HCT116 (cell line): ENCODE measurements around the gene AMOTL1. TPM values are rescaled to one million over a fixed set of nuclear protein-coding genes. Genes with fewer than 3 reads are reported as not detected.

Experiments used
- ATAC-seq: fragments of 200-7000 bp; cut with Tn5 transposase; 2 replicates; pipeline ENCODE4 v1.9.1; 2020; ENCODE audit warnings: mild to moderate bottlenecking, moderate library complexity
- BruUV-seq: library from RNA; stranded (reverse); fragments of 400-500 nt; replicated peaks from 2 replicates; lab custom pipeline; 2021; lab: Mats Ljungman, UMichigan
- CTCF ChIA-PET: fragments of 300-600 bp; sonication (Branson Sonifier 250); formaldehyde crosslinking; loops from one replicate; lab custom pipeline; 2021; ENCODE audit warnings: antibody characterized with exemption; lab: Charles Lee
- POLR2A ChIA-PET: fragments of 300-600, 350-600 bp; sonication (Branson Sonifier 250); formaldehyde crosslinking; loops from one replicate; lab custom pipeline; 2021; ENCODE audit warnings: antibody characterized with exemption; lab: Charles Lee
- RAD21 ChIA-PET, 2 experiments: fragments of 300-600 bp; sonication (Branson Sonifier 250); formaldehyde crosslinking; loops; one replicate each; lab custom pipeline; 2023; ENCODE audit warnings: low total read pairs in 2 of 2; ENCODE audit not compliant: uncharacterized antibody in 2 of 2, unreplicated experiment in 2 of 2, low non-redundant PET in 1 of 2; lab: Charles Lee
- DNase-seq: peaks from one replicate; pipeline ENCODE4 v3.0.0-alpha.2; 2010; ENCODE audit warnings: low read depth, low spot score
- H2AFZ ChIP-seq: fragments of 200-600 bp; shearing (Covaris generic), sonication (generic); 2 replicates; pipeline ENCODE4 v1.6.1; 2017; ENCODE audit warnings: low read depth, mixed run types, mixed read lengths, antibody characterized with exemption, low read length; ENCODE audit not compliant: poor library complexity, severe bottlenecking
- H3K27ac ChIP-seq: 2 replicates; pipeline ENCODE4 v1.5.1; 2012; ENCODE audit warnings: low read depth, low read length
- H3K27me3 ChIP-seq: fragments of 200-600 bp; sonication (generic); 2 replicates; pipeline ENCODE4 v1.6.1; 2016; ENCODE audit warnings: mixed run types, low read length, mixed read lengths; ENCODE audit not compliant: insufficient read depth
- H3K36me3 ChIP-seq, 2 experiments: fragments of 200-500 bp in 1 of 2; fragments of 200-600 bp in 1 of 2; sonication (Bioruptor generic) in 1 of 2; sonication (generic) in 1 of 2; 2 replicates each; pipeline versions ENCODE4 v1.5.1 to v1.6.1; 2014 to 2016; ENCODE audit warnings: low read length in 2 of 2, inconsistent platforms in 1 of 2, mixed read lengths in 1 of 2, mixed run types in 1 of 2; ENCODE audit not compliant: insufficient read depth in 2 of 2, control insufficient read depth in 1 of 2
- H3K4me1 ChIP-seq, 2 experiments: fragments of 200-600 bp in 1 of 2; sonication (generic) in 1 of 2; 2 replicates each; pipeline versions ENCODE4 v1.5.1 to v1.6.1; 2012 to 2017; ENCODE audit warnings: low read length in 2 of 2, inconsistent platforms in 1 of 2, mild to moderate bottlenecking in 1 of 2, mixed read lengths in 1 of 2, mixed run types in 1 of 2, moderate library complexity in 1 of 2; ENCODE audit not compliant: insufficient read depth in 2 of 2, control insufficient read depth in 1 of 2
- H3K4me2 ChIP-seq: fragments of 200-600 bp; sonication (generic); 2 replicates; pipeline ENCODE4 v1.6.1; 2017; ENCODE audit warnings: mixed run types, low read length, mixed read lengths
- H3K4me3 ChIP-seq, 2 experiments: fragments of 200-600 bp in 1 of 2; sonication (generic) in 1 of 2; replicated peaks in 1 of 2; 2 replicates each; pipeline ENCODE4 v1.5.1; 2011 to 2016; ENCODE audit warnings: low read length in 2 of 2, control low read depth in 1 of 2, low read depth in 1 of 2, mild to moderate bottlenecking in 1 of 2, mixed read lengths in 1 of 2, mixed run types in 1 of 2
- H3K79me2 ChIP-seq: fragments of 200-600 bp; sonication (generic); 2 replicates; pipeline ENCODE4 v1.6.1; 2017; ENCODE audit warnings: mild to moderate bottlenecking, mixed run types, low read length, moderate library complexity, mixed read lengths; ENCODE audit not compliant: insufficient read depth
- H3K9ac ChIP-seq: fragments of 200-600 bp; sonication (generic); 2 replicates; pipeline ENCODE4 v1.6.1; 2016; ENCODE audit warnings: low read length, mixed read lengths
- H3K9me2 ChIP-seq: fragments of 200-600 bp; sonication (generic), shearing (Covaris generic); 2 replicates; pipeline ENCODE4 v1.6.1; 2017; ENCODE audit warnings: mixed run types, mild to moderate bottlenecking, moderate library complexity; ENCODE audit not compliant: insufficient read depth
- H3K9me3 ChIP-seq, 2 experiments: fragments of 200-500 bp in 1 of 2; fragments of 200-600 bp in 1 of 2; sonication (Bioruptor generic) in 1 of 2; sonication (generic) in 1 of 2; 2 replicates each; pipeline ENCODE4 v1.6.1; 2014 to 2017; ENCODE audit warnings: low read length in 2 of 2, mixed read lengths in 2 of 2, inconsistent platforms in 1 of 2, low read depth in 1 of 2, mild to moderate bottlenecking in 1 of 2, mixed run types in 1 of 2, moderate library complexity in 1 of 2; ENCODE audit not compliant: control insufficient read depth in 1 of 2, insufficient read depth in 1 of 2
- H4K20me1 ChIP-seq: fragments of 200-600 bp; sonication (generic), shearing (Covaris generic); 2 replicates; pipeline ENCODE4 v1.6.1; 2017; ENCODE audit warnings: mixed run types, mild to moderate bottlenecking, moderate library complexity; ENCODE audit not compliant: insufficient read depth
- CBX3 ChIP-seq: IDR thresholded peaks from 2 replicates; pipeline ENCODE4 v1.6.1; 2012; ENCODE audit warnings: low read depth
- CEBPB ChIP-seq: IDR thresholded peaks from 2 replicates; pipeline ENCODE4 v1.6.1; 2012; ENCODE audit warnings: low read depth
- EZH2 ChIP-seq: fragments of 200-600 bp; sonication (generic); IDR thresholded peaks from 2 replicates; pipeline ENCODE4 v1.6.1; 2017; ENCODE audit warnings: antibody characterized with exemption, mixed run types
- EZH2phosphoT487 ChIP-seq: fragments of 200-600 bp; IDR thresholded peaks from 2 replicates; pipeline ENCODE4 v1.6.1; 2018; ENCODE audit warnings: antibody characterized with exemption, borderline replicate concordance
- JUND ChIP-seq: IDR thresholded peaks from 2 replicates; pipeline ENCODE4 v1.6.1; 2012
- POLR2A ChIP-seq: IDR thresholded peaks from 2 replicates; pipeline ENCODE4 v1.7.0; 2011; ENCODE audit warnings: borderline replicate concordance; ENCODE audit not compliant: insufficient read depth, insufficient read length; ENCODE audit errors: extremely low read depth
- POLR2AphosphoS5 ChIP-seq: IDR thresholded peaks from 2 replicates; pipeline ENCODE4 v1.6.1; 2011; ENCODE audit warnings: mild to moderate bottlenecking, low read depth, low read length, moderate library complexity
- RAD21 ChIP-seq: IDR thresholded peaks from 2 replicates; pipeline ENCODE4 v1.6.1; 2012; ENCODE audit warnings: low read depth, mild to moderate bottlenecking
- SIN3A ChIP-seq: IDR thresholded peaks from 2 replicates; pipeline ENCODE4 v1.6.1; 2012; ENCODE audit warnings: low read depth
- SP1 ChIP-seq: IDR thresholded peaks from 2 replicates; pipeline ENCODE4 v1.6.1; 2012; ENCODE audit warnings: low read depth
- SRF ChIP-seq: IDR thresholded peaks from 2 replicates; pipeline ENCODE4 v1.6.1; 2012; ENCODE audit warnings: low read depth
- TCF7L2 ChIP-seq: IDR thresholded peaks from 2 replicates; pipeline ENCODE4 v1.7.0; 2011; ENCODE audit warnings: borderline replicate concordance, inconsistent platforms; ENCODE audit not compliant: insufficient read depth, insufficient read length; ENCODE audit errors: extremely low read depth
- ZFX ChIP-seq: fragments of 450-650 bp; IDR thresholded peaks from 2 replicates; pipeline ENCODE4 v1.6.1; 2017
- ZNF274 ChIP-seq: fragments of 200-500 bp; sonication (Bioruptor generic); IDR thresholded peaks from 2 replicates; pipeline ENCODE4 v1.6.1; 2014; ENCODE audit warnings: mild to moderate bottlenecking, low read depth, low read length, inconsistent platforms
- intact Hi-C: fragments of 100-400 bp; cut with micrococcal nuclease; formaldehyde crosslinking; loops from 2 replicates; pipeline ENCODE4 v1.10.0; 2022
- total RNA-seq: library from RNA; stranded (reverse); gene quantifications from one replicate; pipeline ENCODE4 v1.2.1, GENCODE V29; 2021; ENCODE audit not compliant: unreplicated experiment
- TF ChIP-seq, protein P1 (sequence below), 3 experiments: fragments of 200-600 bp in 1 of 3; sonication (generic) in 1 of 3; IDR thresholded peaks in 2 of 3; conservative IDR thresholded peaks in 1 of 3; 2 replicates each; pipeline ENCODE4 v1.5.1; 2012 to 2017; ENCODE audit warnings: low read depth in 2 of 3, low read length in 2 of 3, antibody characterized with exemption in 1 of 3, borderline replicate concordance in 1 of 3, control low read depth in 1 of 3, mild to moderate bottlenecking in 1 of 3, mixed read lengths in 1 of 3, mixed run types in 1 of 3, moderate library complexity in 1 of 3; ENCODE audit not compliant: insufficient read depth in 1 of 3
- TF ChIP-seq, protein P2 (sequence below): IDR thresholded peaks from 2 replicates; pipeline ENCODE4 v1.6.1; 2011; ENCODE audit warnings: mild to moderate bottlenecking, low read length, moderate library complexity; ENCODE audit not compliant: insufficient replicate concordance; ENCODE audit errors: extremely low read depth

AMOTL1 gene
- total RNA-seq, 1 experiment from 2014 or later = 27.6 TPM

GRCh38 chr11:94861306-94861845 is 93.2 kb downstream of the AMOTL1 start (continued):
- no peak for TF ChIP-seq EZH2phosphoT487

DNA sequence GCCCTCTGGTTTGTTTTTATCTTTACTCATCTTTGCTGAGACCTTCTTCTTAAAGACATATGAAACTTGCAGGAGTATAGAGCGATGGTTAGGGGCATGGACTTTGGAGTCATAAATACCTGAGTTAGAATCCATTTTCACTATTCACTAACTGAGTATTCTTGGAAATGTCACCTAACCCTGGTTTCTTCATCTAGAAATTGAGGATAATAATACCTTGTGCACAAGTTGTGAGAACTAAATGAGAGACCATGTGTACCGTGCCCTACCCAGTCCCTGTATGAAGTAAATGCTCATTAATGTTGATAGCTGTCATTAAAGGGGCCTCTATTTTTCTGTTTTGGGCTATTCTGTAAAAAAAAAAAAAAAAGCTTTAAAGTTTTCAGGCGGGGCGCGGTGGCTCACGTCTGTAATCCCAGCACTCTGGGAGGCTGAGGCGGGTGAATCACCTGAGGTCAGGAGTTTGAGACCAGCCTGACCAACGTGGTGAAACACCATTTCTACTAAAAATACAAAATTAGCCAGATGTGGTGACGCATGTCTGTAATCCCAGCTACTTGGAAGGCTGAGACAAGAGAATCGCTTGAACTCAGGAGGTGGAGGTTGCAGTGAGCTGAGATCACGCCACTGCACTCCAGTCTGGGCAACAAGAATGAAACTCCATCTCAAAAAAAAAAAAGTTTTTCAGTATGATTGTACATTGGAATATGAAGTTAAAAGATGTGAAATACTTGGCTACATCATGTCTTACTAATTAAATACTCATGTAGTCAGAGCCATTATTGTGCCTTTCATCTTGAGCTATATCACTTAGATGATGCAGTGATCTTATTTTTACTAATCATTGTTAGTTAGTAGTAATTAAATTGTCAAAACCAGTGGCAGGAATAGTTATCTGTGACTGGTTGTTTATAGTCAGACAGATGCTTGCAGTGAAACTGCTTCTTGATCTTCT is 95.0 kb downstream of the AMOTL1 start:
- ATAC-seq (no peak), DNase-seq (no peak)
- ChIA-PET CTCF (interaction anchor here (2.5 kb wide), 1 partner anchor 10 kb away, joined by 7 read pairs; no protein-coding TSS in a partner anchor), RAD21 (no interaction called here), POLR2A (interaction anchor here (0.7 kb wide), 1 partner anchor 31 kb away, joined by 3 read pairs; no protein-coding TSS in a partner anchor)
- no peak overlapping the region for H3K27ac ChIP-seq
- intact Hi-C loops = no loop called here
- no peaks in the 10 kb centered on the region; a peak in 2 of 4 replicates for H3K36me3 ChIP-seq
- no peaks in the 10 kb centered on the region for H3K9me3 ChIP-seq
- H4K20me1 ChIP-seq = no peaks in the 10 kb centered on the region
- H3K79me2 ChIP-seq = no peaks in the 10 kb centered on the region
- no peak overlapping the region for H3K4me3 ChIP-seq
- TF ChIP-seq SP1 (no peak), RAD21 (no peak), JUND (no peak), SIN3A (no peak), TCF7L2 (no peak), EZH2 (no peak), ZNF274 (no peak), CEBPB (no peak), POLR2A (no peak), SRF (no peak), ZFX (no peak), CBX3 (no peak), POLR2AphosphoS5 (no peak)
- TF ChIP-seq, protein P1, sequence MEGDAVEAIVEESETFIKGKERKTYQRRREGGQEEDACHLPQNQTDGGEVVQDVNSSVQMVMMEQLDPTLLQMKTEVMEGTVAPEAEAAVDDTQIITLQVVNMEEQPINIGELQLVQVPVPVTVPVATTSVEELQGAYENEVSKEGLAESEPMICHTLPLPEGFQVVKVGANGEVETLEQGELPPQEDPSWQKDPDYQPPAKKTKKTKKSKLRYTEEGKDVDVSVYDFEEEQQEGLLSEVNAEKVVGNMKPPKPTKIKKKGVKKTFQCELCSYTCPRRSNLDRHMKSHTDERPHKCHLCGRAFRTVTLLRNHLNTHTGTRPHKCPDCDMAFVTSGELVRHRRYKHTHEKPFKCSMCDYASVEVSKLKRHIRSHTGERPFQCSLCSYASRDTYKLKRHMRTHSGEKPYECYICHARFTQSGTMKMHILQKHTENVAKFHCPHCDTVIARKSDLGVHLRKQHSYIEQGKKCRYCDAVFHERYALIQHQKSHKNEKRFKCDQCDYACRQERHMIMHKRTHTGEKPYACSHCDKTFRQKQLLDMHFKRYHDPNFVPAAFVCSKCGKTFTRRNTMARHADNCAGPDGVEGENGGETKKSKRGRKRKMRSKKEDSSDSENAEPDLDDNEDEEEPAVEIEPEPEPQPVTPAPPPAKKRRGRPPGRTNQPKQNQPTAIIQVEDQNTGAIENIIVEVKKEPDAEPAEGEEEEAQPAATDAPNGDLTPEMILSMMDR (IDR thresholded peaks at IDR 0.05 in 2 of 3, conservative IDR thresholded peaks at IDR 0.05 in 1 of 3; ENCODE audit: borderline replicate concordance in 1 of 3, insufficient read depth in 1 of 3, low read depth in 2 of 3, low read length in 2 of 3) = no peak
- TF ChIP-seq, protein P2, sequence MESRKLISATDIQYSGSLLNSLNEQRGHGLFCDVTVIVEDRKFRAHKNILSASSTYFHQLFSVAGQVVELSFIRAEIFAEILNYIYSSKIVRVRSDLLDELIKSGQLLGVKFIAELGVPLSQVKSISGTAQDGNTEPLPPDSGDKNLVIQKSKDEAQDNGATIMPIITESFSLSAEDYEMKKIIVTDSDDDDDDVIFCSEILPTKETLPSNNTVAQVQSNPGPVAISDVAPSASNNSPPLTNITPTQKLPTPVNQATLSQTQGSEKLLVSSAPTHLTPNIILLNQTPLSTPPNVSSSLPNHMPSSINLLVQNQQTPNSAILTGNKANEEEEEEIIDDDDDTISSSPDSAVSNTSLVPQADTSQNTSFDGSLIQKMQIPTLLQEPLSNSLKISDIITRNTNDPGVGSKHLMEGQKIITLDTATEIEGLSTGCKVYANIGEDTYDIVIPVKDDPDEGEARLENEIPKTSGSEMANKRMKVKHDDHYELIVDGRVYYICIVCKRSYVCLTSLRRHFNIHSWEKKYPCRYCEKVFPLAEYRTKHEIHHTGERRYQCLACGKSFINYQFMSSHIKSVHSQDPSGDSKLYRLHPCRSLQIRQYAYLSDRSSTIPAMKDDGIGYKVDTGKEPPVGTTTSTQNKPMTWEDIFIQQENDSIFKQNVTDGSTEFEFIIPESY = no peak
- H2AFZ ChIP-seq = no peak overlapping the region
- no peaks in the 10 kb centered on the region for H3K4me1 ChIP-seq
- H3K4me2 ChIP-seq = no peak overlapping the region
- H3K27me3 ChIP-seq = no peaks in the 10 kb centered on the region
- no TSS peak for BruUV-seq
- no peaks in the 10 kb centered on the region for H3K9me2 ChIP-seq
- no peak overlapping the region for H3K9ac ChIP-seq
